Measurements from ENCODE around the gene CFAP65.

Gene CFAP65

GRCh38 chr2:219059725-219060682, 18.7 kb upstream of the CFAP65 start:
- no peak for DNase-seq

GRCh38 chr2:219059375-219059724, 18.0 kb upstream of the CFAP65 start:
- no peak for DNase-seq

- DNase-seq = no peak
These were observed 17.4 kb upstream of the CFAP65 start for GRCh38 chr2:219058541-219059374.

- peak; percentile 77 for DNase-seq
These were observed 16.6 kb upstream of the CFAP65 start for GRCh38 chr2:219057709-219058540.

- DNase-seq = no peak
These were observed 15.8 kb upstream of the CFAP65 start for GRCh38 chr2:219056896-219057708.

GRCh38 chr2:219056176-219056895, 15.0 kb upstream of the CFAP65 start:
- DNase-seq = no peak

GRCh38 chr2:219054956-219055903, 13.9 kb upstream of the CFAP65 start:
- no peak for DNase-seq

GRCh38 chr2:219049282-219049681, 8.0 kb upstream of the CFAP65 start:
- no peak for DNase-seq

GRCh38 chr2:219045937-219046550, 4.7 kb upstream of the CFAP65 start:
- DNase-seq = no peak

GRCh38 chr2:219042750-219043149, 1.4 kb upstream of the CFAP65 start:
- DNase-seq = no peak

GRCh38 chr2:219042157-219042556, 841 bp upstream of the CFAP65 start:
- no peak for DNase-seq

GRCh38 chr2:219038600-219038999, 2.7 kb downstream of the CFAP65 start:
- no peak for DNase-seq

GRCh38 chr2:219037783-219038499, 3.4 kb downstream of the CFAP65 start:
- DNase-seq = no peak

- no peak for DNase-seq
These were observed 5.4 kb downstream of the CFAP65 start for GRCh38 chr2:219035942-219036341.

GRCh38 chr2:219034823-219035222, 6.5 kb downstream of the CFAP65 start:
- no peak for DNase-seq

GRCh38 chr2:219032051-219032745, 9.1 kb downstream of the CFAP65 start:
- DNase-seq = no peak

GRCh38 chr2:219031005-219031738, 10.1 kb downstream of the CFAP65 start:
- DNase-seq = no peak

Measured in activated CD4-positive, alpha-beta T cell treated with anti-CD3 and anti-CD28 coated beads, Interleukin-2, amount 50 U/mL, for 1 hour (primary cell).